Panc1 (cell line): Measurements from ENCODE around the gene TBC1D16. TPM values are rescaled to one million over a fixed set of nuclear protein-coding genes. Genes with fewer than 3 reads are reported as not detected.

Source experiments
- ATAC-seq: fragments of 200-7000 bp; cut with Tn5 transposase; 2 replicates; pipeline ENCODE4 v1.9.1; 2020; ENCODE audit warnings: mild to moderate bottlenecking, moderate library complexity
- BruUV-seq: library from RNA; stranded (reverse); fragments of 400-500 nt; replicated peaks from 2 replicates; lab custom pipeline; 2021; lab: Mats Ljungman, UMichigan
- CTCF ChIA-PET: fragments of 300-600 bp; sonication (Branson Sonifier 250); formaldehyde crosslinking; loops from one replicate; lab custom pipeline; 2022; ENCODE audit warnings: antibody characterized with exemption; lab: Charles Lee
- POLR2A ChIA-PET: fragments of 300-600 bp; sonication (Branson Sonifier 250); formaldehyde crosslinking; loops from one replicate; lab custom pipeline; 2022; ENCODE audit warnings: antibody characterized with exemption; lab: Charles Lee
- DNase-seq: peaks from one replicate; pipeline ENCODE4 v3.0.0-alpha.2; 2010; ENCODE audit warnings: low read depth, low spot score
- H3K27ac ChIP-seq: 2 replicates; pipeline ENCODE4 v1.5.1; 2011; ENCODE audit warnings: mild to moderate bottlenecking, low read length, inconsistent platforms
- H3K27me3 ChIP-seq: fragments of 200-500 bp; sonication (Bioruptor generic); 2 replicates; pipeline ENCODE4 v1.6.0; 2014; ENCODE audit warnings: low read length, inconsistent platforms; ENCODE audit not compliant: control insufficient read depth, insufficient read depth
- H3K36me3 ChIP-seq: fragments of 200-500 bp; sonication (Bioruptor generic); 2 replicates; pipeline ENCODE4 v1.5.1; 2014; ENCODE audit warnings: inconsistent platforms, mild to moderate bottlenecking, low read length, moderate library complexity; ENCODE audit not compliant: control insufficient read depth, insufficient read depth
- H3K4me1 ChIP-seq: 2 replicates; pipeline ENCODE4 v1.5.1; 2011; ENCODE audit warnings: inconsistent platforms, mild to moderate bottlenecking, low read length, moderate library complexity; ENCODE audit not compliant: control insufficient read depth, insufficient read depth
- H3K4me3 ChIP-seq, 2 experiments: 2 replicates each; pipeline ENCODE4 v1.5.1; 2011 to 2012; ENCODE audit warnings: low read depth in 2 of 2, low read length in 2 of 2, mild to moderate bottlenecking in 2 of 2, inconsistent platforms in 1 of 2, moderate library complexity in 1 of 2
- H3K9me3 ChIP-seq: fragments of 200-500 bp; sonication (Bioruptor generic); 2 replicates; pipeline ENCODE4 v1.5.1; 2014; ENCODE audit warnings: low read depth, mild to moderate bottlenecking, inconsistent platforms, low read length, moderate library complexity; ENCODE audit not compliant: control insufficient read depth, insufficient read depth
- CTCF ChIP-seq: fragments of 450-650 bp; IDR thresholded peaks from 2 replicates; pipeline ENCODE4 v1.5.1; 2017; ENCODE audit warnings: mild to moderate bottlenecking
- POLR2AphosphoS5 ChIP-seq: IDR thresholded peaks from 2 replicates; pipeline ENCODE4 v1.6.1; 2012; ENCODE audit warnings: mild to moderate bottlenecking, low read depth, low read length, moderate library complexity
- REST ChIP-seq, 2 experiments: IDR thresholded peaks; 2 replicates each; pipeline ENCODE4 v1.6.1; 2011 to 2012; ENCODE audit warnings: low read depth in 2 of 2, control low read depth in 1 of 2, low read length in 1 of 2, mild to moderate bottlenecking in 1 of 2, moderate library complexity in 1 of 2; ENCODE audit not compliant: insufficient read depth in 1 of 2
- SIN3A ChIP-seq: IDR thresholded peaks from 2 replicates; pipeline ENCODE4 v1.6.1; 2012; ENCODE audit warnings: low read depth, mild to moderate bottlenecking, low read length, moderate library complexity, borderline replicate concordance; ENCODE audit not compliant: insufficient read depth
- TCF7L2 ChIP-seq: IDR thresholded peaks from 2 replicates; pipeline ENCODE4 v1.6.1; 2011; ENCODE audit warnings: mild to moderate bottlenecking, low read depth, low read length, inconsistent platforms
- in situ Hi-C: cut with HindIII; loops from 2 replicates; pipeline ENCODE4 v1.10.0; 2016; ENCODE audit warnings: low sequenced_read_pairs, low pct_unique_long_range_greater_than_20kb
- intact Hi-C: fragments of 100-400 bp; cut with micrococcal nuclease; formaldehyde crosslinking; loops from one replicate; pipeline ENCODE4 v1.10.0; 2022; ENCODE audit not compliant: unreplicated experiment
- total RNA-seq: library from RNA; stranded (reverse); gene quantifications from one replicate; pipeline ENCODE4 v1.2.1, GENCODE V29; 2021; ENCODE audit not compliant: unreplicated experiment

TBC1D16 gene
- total RNA-seq, 1 experiment from 2014 or later = 41.6 TPM

GRCh38 chr17:80006811-80007752, 28.6 kb downstream of the TBC1D16 start:
- no peaks in the 10 kb centered on the region for H3K27me3 ChIP-seq
- ChIA-PET POLR2A (interaction anchor here (0.6 to 0.7 kb wide), 3 partner anchors 9 to 79 kb away, joined by 4 to 10 read pairs (median 6); no protein-coding TSS in a partner anchor), CTCF (interaction anchor here (0.6 to 2.3 kb wide), 9 partner anchors 10 to 383 kb away, joined by 3 to 8 read pairs (median 3); no protein-coding TSS in a partner anchor)
- H3K36me3 ChIP-seq = no peaks in the 10 kb centered on the region
- H3K4me3 ChIP-seq = no peak overlapping the region
- H3K9me3 ChIP-seq = no peaks in the 10 kb centered on the region
- no peak overlapping the region for H3K27ac ChIP-seq
- ATAC-seq (no peak), DNase-seq (no peak)
- intact Hi-C loops = loop anchor here (5.0 kb wide), 1 partner anchor 75 kb away; no protein-coding TSS in a partner anchor
- peaks cover 7% of the 10 kb centered on the region for H3K4me1 ChIP-seq
- TF ChIP-seq SIN3A (no peak), REST (IDR thresholded peaks at IDR 0.05; ENCODE audit: insufficient read depth in 1 of 2, low read depth in 2 of 2, low read length in 1 of 2) (no peak), TCF7L2 (no peak), POLR2AphosphoS5 (no peak), CTCF (no peak)
- BruUV-seq = no TSS peak
- in situ Hi-C loops = no loop called here

GRCh38 chr17:80006339-80006720, 29.3 kb downstream of the TBC1D16 start:
- no peak for TF ChIP-seq REST (IDR thresholded peaks at IDR 0.05; ENCODE audit: insufficient read depth in 1 of 2, low read depth in 2 of 2, low read length in 1 of 2)
- TF ChIP-seq CTCF = no peak
- H3K27me3 ChIP-seq = no peaks in the 10 kb centered on the region
- BruUV-seq = no TSS peak
- no peak for DNase-seq
- H3K27ac ChIP-seq = peak overlapping the region; percentile 39; the same call in 1 of the 2 replicates
- intact Hi-C loops (loop anchor here (5.0 kb wide), 1 partner anchor 76 kb away; no protein-coding TSS in a partner anchor), in situ Hi-C loops (no loop called here)
- POLR2A ChIA-PET = interaction anchor here (0.7 kb wide), 2 partner anchors 31 to 78 kb away, joined by 4 to 6 read pairs; no protein-coding TSS in a partner anchor
- ATAC-seq = peak; percentile 46
- CTCF ChIA-PET = interaction anchor here (0.6 to 1.5 kb wide), 9 partner anchors 11 to 1330 kb away, joined by 3 to 8 read pairs (median 3); partner anchors contain the start of gene SGSH
- H3K9me3 ChIP-seq = no peaks in the 10 kb centered on the region
- H3K36me3 ChIP-seq = no peaks in the 10 kb centered on the region
- peaks cover 7% of the 10 kb centered on the region for H3K4me1 ChIP-seq
- peak overlapping the region; percentile 45 to 72 for H3K4me3 ChIP-seq
